GM23248 (cell line): ENCODE measurements around the gene OR6X1.

ENCODE experiments used
- EZH2 ChIP-seq: fragments of 200-600 bp; sonication (generic); IDR thresholded peaks from 2 replicates; pipeline ENCODE4 v1.6.1; 2018; ENCODE audit warnings: antibody characterized with exemption, mild to moderate bottlenecking; ENCODE audit not compliant: insufficient read depth, poor library complexity, severe bottlenecking
- EZH2phosphoT487 ChIP-seq: fragments of 200-600 bp; sonication (generic); IDR thresholded peaks from 2 replicates; pipeline ENCODE4 v1.6.1; 2018; ENCODE audit warnings: antibody characterized with exemption, moderate library complexity, mild to moderate bottlenecking, low read depth; ENCODE audit not compliant: insufficient read depth

- TF ChIP-seq EZH2phosphoT487 (no peak), EZH2 (no peak)
Measured at GRCh38 chr11:123742724-123743120, 11.6 kb downstream of the OR6X1 start.
